Prostate gland (tissue), 2 donors: ENCODE results near the gene ARRB1.

Experiments
- POLR2AphosphoS5 ChIP-seq: sonication (generic); formaldehyde crosslinking; IDR thresholded peaks from one replicate; pipeline ENCODE4 v1.6.1; 2017; ENCODE audit warnings: antibody characterized with exemption
- TF ChIP-seq, protein P1 (sequence below), 4 experiments: fragments of 200-600 bp in 2 of 4; fragments of 450-650 bp in 2 of 4; sonication (generic) in 2 of 4; IDR thresholded peaks; 1 replicate in 3 of 4; 2 replicates in 1 of 4; pipeline ENCODE4 v1.5.1; 2016 to 2019; ENCODE audit warnings: antibody characterized with exemption in 4 of 4, mild to moderate bottlenecking in 2 of 4, moderate library complexity in 2 of 4

DNA sequence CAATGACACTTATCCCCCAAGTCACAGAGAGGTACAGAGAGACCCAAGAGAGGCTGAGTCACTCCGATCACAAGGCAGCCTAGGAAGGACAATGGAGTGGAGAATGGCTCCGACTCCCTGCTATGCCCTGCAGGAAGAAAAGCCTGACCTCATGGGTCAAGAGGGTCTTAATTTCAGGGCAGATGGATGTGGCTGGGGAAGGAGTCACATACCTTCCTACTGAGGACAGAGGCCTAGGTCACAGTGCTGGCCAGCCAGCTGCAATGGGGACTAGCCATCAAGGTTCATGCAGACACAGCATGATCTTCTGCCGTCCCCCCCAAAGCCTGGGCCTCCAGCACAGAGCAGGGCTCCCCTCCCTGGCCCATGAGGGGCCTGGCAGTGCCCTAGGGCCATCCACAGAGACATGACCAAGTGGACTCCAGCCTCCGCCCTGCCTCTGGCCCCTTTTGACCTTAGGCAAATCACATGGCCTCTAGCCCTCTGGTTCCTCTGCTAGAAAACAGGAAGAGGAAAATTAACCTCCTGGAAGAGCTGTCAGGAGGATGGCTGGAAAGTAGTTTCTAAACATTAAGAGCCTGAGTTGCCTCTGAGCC is 1.8 kb downstream of the ARRB1 start:
- TF ChIP-seq, protein P1, sequence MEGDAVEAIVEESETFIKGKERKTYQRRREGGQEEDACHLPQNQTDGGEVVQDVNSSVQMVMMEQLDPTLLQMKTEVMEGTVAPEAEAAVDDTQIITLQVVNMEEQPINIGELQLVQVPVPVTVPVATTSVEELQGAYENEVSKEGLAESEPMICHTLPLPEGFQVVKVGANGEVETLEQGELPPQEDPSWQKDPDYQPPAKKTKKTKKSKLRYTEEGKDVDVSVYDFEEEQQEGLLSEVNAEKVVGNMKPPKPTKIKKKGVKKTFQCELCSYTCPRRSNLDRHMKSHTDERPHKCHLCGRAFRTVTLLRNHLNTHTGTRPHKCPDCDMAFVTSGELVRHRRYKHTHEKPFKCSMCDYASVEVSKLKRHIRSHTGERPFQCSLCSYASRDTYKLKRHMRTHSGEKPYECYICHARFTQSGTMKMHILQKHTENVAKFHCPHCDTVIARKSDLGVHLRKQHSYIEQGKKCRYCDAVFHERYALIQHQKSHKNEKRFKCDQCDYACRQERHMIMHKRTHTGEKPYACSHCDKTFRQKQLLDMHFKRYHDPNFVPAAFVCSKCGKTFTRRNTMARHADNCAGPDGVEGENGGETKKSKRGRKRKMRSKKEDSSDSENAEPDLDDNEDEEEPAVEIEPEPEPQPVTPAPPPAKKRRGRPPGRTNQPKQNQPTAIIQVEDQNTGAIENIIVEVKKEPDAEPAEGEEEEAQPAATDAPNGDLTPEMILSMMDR (IDR thresholded peaks at IDR 0.05): no peak
- no peak for TF ChIP-seq POLR2AphosphoS5
